ENCODE data around the gene TMEM202.
"Not testable (repeated sequence)": the region's sequence is repeated elsewhere in the genome, so short reads cannot be mapped to it uniquely, and the experiment has no call there.

Gene TMEM202

GRCh38 chr15:72387741-72388140, 10.4 kb upstream of the TMEM202 start:
- ChIA-PET CTCF (no interaction called here), POLR2A (no interaction called here)
- no peak overlapping the region for H3K4me3 ChIP-seq (ENCODE audit: low read depth, low read length)
- no peak for DNase-seq (ENCODE audit: low read depth, low spot score)
- TF ChIP-seq CTCF (IDR thresholded peaks at IDR 0.05; ENCODE audit: insufficient read depth, low read length, missing control alignments), result no peak

- TF ChIP-seq CTCF (IDR thresholded peaks at IDR 0.05; ENCODE audit: insufficient read depth, low read length, missing control alignments), result no peak
- H3K4me3 ChIP-seq (ENCODE audit: low read depth, low read length), result no peak overlapping the region
- no peak for DNase-seq (ENCODE audit: low read depth, low spot score)
- POLR2A ChIA-PET, result no interaction called here
- CTCF ChIA-PET, result no interaction called here
Measured at GRCh38 chr15:72389231-72389630, 8.9 kb upstream of the TMEM202 start.

- POLR2A ChIA-PET; CTCF ChIA-PET; DNase-seq (ENCODE audit: low read depth, low spot score); H3K4me3 ChIP-seq (ENCODE audit: low read depth, low read length): not testable (repeated sequence)
Measured at GRCh38 chr15:72396331-72396730, 1.8 kb upstream of the TMEM202 start.

- ChIA-PET POLR2A (no interaction called here), CTCF (no interaction called here)
- DNase-seq (ENCODE audit: low read depth, low spot score), result no peak
- no peak overlapping the region for H3K4me3 ChIP-seq (ENCODE audit: low read depth, low read length)
- TF ChIP-seq CTCF (IDR thresholded peaks at IDR 0.05; ENCODE audit: insufficient read depth, low read length, missing control alignments), result no peak
Measured at GRCh38 chr15:72398648-72399047, 543 bp downstream of the TMEM202 start.

GRCh38 chr15:72402726-72403125, 4.6 kb downstream of the TMEM202 start:
- DNase-seq (ENCODE audit: low read depth, low spot score), result no peak
- ChIA-PET CTCF (no interaction called here), POLR2A (no interaction called here)
- H3K4me3 ChIP-seq (ENCODE audit: low read depth, low read length), result no peak overlapping the region
- TF ChIP-seq CTCF (IDR thresholded peaks at IDR 0.05; ENCODE audit: insufficient read depth, low read length, missing control alignments), result no peak

GRCh38 chr15:72404356-72404755, 6.3 kb downstream of the TMEM202 start:
- no peak for TF ChIP-seq CTCF (IDR thresholded peaks at IDR 0.05; ENCODE audit: insufficient read depth, low read length, missing control alignments)

GRCh38 chr15:72404841-72405240, 6.7 kb downstream of the TMEM202 start:
- H3K4me3 ChIP-seq (ENCODE audit: low read depth, low read length), result no peak overlapping the region
- no peak for TF ChIP-seq CTCF (IDR thresholded peaks at IDR 0.05; ENCODE audit: insufficient read depth, low read length, missing control alignments)
- ChIA-PET CTCF (no interaction called here), POLR2A (no interaction called here)
- no peak for DNase-seq (ENCODE audit: low read depth, low spot score)

More at GRCh38 chr15:72404356-72404755, 6.3 kb downstream of the TMEM202 start:
- ChIA-PET CTCF (no interaction called here), POLR2A (no interaction called here)
- H3K4me3 ChIP-seq (ENCODE audit: low read depth, low read length), result no peak overlapping the region
- no peak for DNase-seq (ENCODE audit: low read depth, low spot score)
